Calu3 (cell line): Measurements from ENCODE around the gene HDAC7. TPM values are rescaled to one million over a fixed set of nuclear protein-coding genes. Genes with fewer than 3 reads are reported as not detected.

Experiments used
- BruUV-seq: library from RNA; stranded (reverse); fragments of 400-500 nt; replicated peaks from 2 replicates; lab custom pipeline; 2021; lab: Mats Ljungman, UMichigan
- CTCF ChIA-PET: fragments of 300-600 bp; sonication (Branson Sonifier 250); formaldehyde crosslinking; loops from one replicate; lab custom pipeline; 2022; ENCODE audit warnings: antibody characterized with exemption; lab: Charles Lee
- DNase-seq: peaks from one replicate; pipeline ENCODE4 v3.0.0; 2022
- H3K27ac Mint-ChIP-seq: one replicate; pipeline ENCODE4 v1.8.0; 2022; ENCODE audit warnings: mixed read lengths; ENCODE audit not compliant: unreplicated experiment
- H3K27me3 Mint-ChIP-seq: one replicate; pipeline ENCODE4 v1.8.0; 2022; ENCODE audit warnings: mixed read lengths; ENCODE audit not compliant: unreplicated experiment
- H3K36me3 Mint-ChIP-seq: one replicate; pipeline ENCODE4 v1.8.0; 2022; ENCODE audit warnings: mild to moderate bottlenecking, moderate library complexity, mixed read lengths; ENCODE audit not compliant: insufficient read depth, unreplicated experiment
- H3K4me1 Mint-ChIP-seq: one replicate; pipeline ENCODE4 v1.8.0; 2022; ENCODE audit warnings: mild to moderate bottlenecking, low read depth, mixed read lengths; ENCODE audit not compliant: unreplicated experiment
- H3K4me3 Mint-ChIP-seq: one replicate; pipeline ENCODE4 v1.8.0; 2022; ENCODE audit warnings: mild to moderate bottlenecking, low read depth, moderate library complexity, mixed read lengths; ENCODE audit not compliant: unreplicated experiment
- H3K9me3 Mint-ChIP-seq: one replicate; pipeline ENCODE4 v1.8.0; 2022; ENCODE audit warnings: low read depth, mixed read lengths; ENCODE audit not compliant: unreplicated experiment
- CTCF ChIP-seq: fragments of 200-600 bp; IDR thresholded peaks from one replicate; pipeline ENCODE4 v1.8.0; 2022; ENCODE audit warnings: antibody characterized with exemption; ENCODE audit not compliant: unreplicated experiment
- intact Hi-C: fragments of 100-400 bp; cut with micrococcal nuclease; formaldehyde crosslinking; loops from one replicate; pipeline ENCODE4 v1.10.0; 2022; ENCODE audit not compliant: unreplicated experiment
- total RNA-seq: library from RNA; stranded (reverse); gene quantifications from 2 replicates; pipeline ENCODE4 v1.2.3, GENCODE V29; 2022

Gene HDAC7
- total RNA-seq, 1 experiment from 2014 or later: 41.8 TPM

GRCh38 chr12:47772094-47772660 is 47.5 kb downstream of the HDAC7 start:
- CTCF ChIA-PET: interaction anchor here (0.6 to 1.0 kb wide), 5 partner anchors 15 to 1264 kb away, joined by 3 to 4 read pairs (median 3); no protein-coding TSS in a partner anchor
- no peak for DNase-seq
- Mint-ChIP-seq H3K27ac (peak overlapping the region; percentile 37), H3K4me1 (peaks cover 9% of the 10 kb centered on the region), H3K27me3 (no peaks in the 10 kb centered on the region), H3K4me3 (peak overlapping the region; percentile 86), H3K9me3 (no peaks in the 10 kb centered on the region), H3K36me3 (peaks cover 23% of the 10 kb centered on the region)
- no peak for TF ChIP-seq CTCF
- intact Hi-C loops: no loop called here
- BruUV-seq: no TSS peak

- no TSS peak for BruUV-seq
- no peaks in the 10 kb centered on the region for H3K9me3 Mint-ChIP-seq
- intact Hi-C loops: no loop called here
- CTCF ChIA-PET: interaction anchor here (0.7 to 0.8 kb wide), 2 partner anchors 12 to 67 kb away, joined by 3 read pairs; partner anchors contain the start of gene RAPGEF3
- no peak for DNase-seq
- no peak overlapping the region for H3K4me3 Mint-ChIP-seq
- no peak for TF ChIP-seq CTCF
- H3K36me3 Mint-ChIP-seq: peaks cover 23% of the 10 kb centered on the region
- H3K4me1 Mint-ChIP-seq: peaks cover 9% of the 10 kb centered on the region
- no peaks in the 10 kb centered on the region for H3K27me3 Mint-ChIP-seq
- H3K27ac Mint-ChIP-seq: no peak overlapping the region
Measured at GRCh38 chr12:47771304-47771703, 48.4 kb downstream of the HDAC7 start.

- peaks cover 17% of the 10 kb centered on the region for H3K36me3 Mint-ChIP-seq
- CTCF ChIA-PET: no interaction called here
- no peak for DNase-seq
- H3K4me3 Mint-ChIP-seq: no peak overlapping the region
- TF ChIP-seq CTCF: no peak
- no peaks in the 10 kb centered on the region for H3K27me3 Mint-ChIP-seq
- no TSS peak for BruUV-seq
- intact Hi-C loops: no loop called here
- H3K27ac Mint-ChIP-seq: no peak overlapping the region
- peaks cover 9% of the 10 kb centered on the region for H3K4me1 Mint-ChIP-seq
- no peaks in the 10 kb centered on the region for H3K9me3 Mint-ChIP-seq
Measured at GRCh38 chr12:47770086-47770726, 49.5 kb downstream of the HDAC7 start.

- Mint-ChIP-seq H3K27ac (no peak overlapping the region), H3K36me3 (peaks cover 14% of the 10 kb centered on the region), H3K4me1 (peaks cover 9% of the 10 kb centered on the region), H3K4me3 (no peak overlapping the region), H3K9me3 (no peaks in the 10 kb centered on the region), H3K27me3 (no peaks in the 10 kb centered on the region)
- no peak for DNase-seq
- CTCF ChIA-PET: interaction anchor here (1.3 to 3.6 kb wide), 2 partner anchors 15 to 26 kb away, joined by 3 to 75 read pairs; no protein-coding TSS in a partner anchor
- TF ChIP-seq CTCF: no peak
- BruUV-seq: no TSS peak
- intact Hi-C loops: no loop called here
Measured at GRCh38 chr12:47769234-47770085, 50.2 kb downstream of the HDAC7 start.
